GM19328 (cell line): Measurements from ENCODE around the gene FSTL3.
"Not testable (repeated sequence)": the region's sequence is repeated elsewhere in the genome, so short reads cannot be mapped to it uniquely, and the experiment has no call there.

Experiments used
- ATAC-seq: cut with Tn5 transposase; IDR thresholded peaks from one replicate; pipeline ENCODE4 v1.9.1; 2021; ENCODE audit warnings: mild to moderate bottlenecking, moderate library complexity; ENCODE audit not compliant: unreplicated experiment

The FSTL3 gene

DNA sequence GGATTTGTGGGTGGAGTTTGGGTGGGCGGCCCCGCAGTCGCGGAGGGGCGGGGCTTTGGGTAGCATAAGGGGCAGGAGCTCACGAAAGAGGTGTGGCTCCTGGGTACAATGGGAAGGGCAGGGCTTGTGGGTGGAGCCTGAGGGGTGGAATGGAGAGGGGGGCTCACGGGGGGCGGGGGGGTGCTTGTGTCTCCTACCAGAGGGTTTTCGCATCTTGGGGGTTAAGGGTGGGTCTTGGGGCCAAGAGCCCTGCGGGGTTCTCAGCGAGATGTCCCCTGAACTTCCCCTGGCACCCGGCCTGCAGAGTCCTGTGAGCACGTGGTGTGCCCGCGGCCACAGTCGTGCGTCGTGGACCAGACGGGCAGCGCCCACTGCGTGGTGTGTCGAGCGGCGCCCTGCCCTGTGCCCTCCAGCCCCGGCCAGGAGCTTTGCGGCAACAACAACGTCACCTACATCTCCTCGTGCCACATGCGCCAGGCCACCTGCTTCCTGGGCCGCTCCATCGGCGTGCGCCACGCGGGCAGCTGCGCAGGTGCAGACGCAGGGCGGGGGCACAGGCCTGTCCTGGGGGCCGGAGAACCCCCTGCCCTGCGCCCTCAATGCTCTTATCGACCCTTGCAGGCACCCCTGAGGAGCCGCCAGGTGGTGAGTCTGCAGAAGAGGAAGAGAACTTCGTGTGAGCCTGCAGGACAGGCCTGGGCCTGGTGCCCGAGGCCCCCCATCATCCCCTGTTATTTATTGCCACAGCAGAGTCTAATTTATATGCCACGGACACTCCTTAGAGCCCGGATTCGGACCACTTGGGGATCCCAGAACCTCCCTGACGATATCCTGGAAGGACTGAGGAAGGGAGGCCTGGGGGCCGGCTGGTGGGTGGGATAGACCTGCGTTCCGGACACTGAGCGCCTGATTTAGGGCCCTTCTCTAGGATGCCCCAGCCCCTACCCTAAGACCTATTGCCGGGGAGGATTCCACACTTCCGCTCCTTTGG is 5.1 kb downstream of the FSTL3 start:
- no peak for ATAC-seq

DNA sequence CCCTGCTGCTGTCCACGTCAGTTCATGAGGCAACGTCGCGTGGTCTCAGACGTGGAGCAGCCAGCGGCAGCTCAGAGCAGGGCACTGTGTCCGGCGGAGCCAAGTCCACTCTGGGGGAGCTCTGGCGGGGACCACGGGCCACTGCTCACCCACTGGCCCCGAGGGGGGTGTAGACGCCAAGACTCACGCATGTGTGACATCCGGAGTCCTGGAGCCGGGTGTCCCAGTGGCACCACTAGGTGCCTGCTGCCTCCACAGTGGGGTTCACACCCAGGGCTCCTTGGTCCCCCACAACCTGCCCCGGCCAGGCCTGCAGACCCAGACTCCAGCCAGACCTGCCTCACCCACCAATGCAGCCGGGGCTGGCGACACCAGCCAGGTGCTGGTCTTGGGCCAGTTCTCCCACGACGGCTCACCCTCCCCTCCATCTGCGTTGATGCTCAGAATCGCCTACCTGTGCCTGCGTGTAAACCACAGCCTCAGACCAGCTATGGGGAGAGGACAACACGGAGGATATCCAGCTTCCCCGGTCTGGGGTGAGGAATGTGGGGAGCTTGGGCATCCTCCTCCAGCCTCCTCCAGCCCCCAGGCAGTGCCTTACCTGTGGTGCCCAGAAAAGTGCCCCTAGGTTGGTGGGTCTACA is 6.6 kb downstream of the FSTL3 start:
- no peak for ATAC-seq

DNA sequence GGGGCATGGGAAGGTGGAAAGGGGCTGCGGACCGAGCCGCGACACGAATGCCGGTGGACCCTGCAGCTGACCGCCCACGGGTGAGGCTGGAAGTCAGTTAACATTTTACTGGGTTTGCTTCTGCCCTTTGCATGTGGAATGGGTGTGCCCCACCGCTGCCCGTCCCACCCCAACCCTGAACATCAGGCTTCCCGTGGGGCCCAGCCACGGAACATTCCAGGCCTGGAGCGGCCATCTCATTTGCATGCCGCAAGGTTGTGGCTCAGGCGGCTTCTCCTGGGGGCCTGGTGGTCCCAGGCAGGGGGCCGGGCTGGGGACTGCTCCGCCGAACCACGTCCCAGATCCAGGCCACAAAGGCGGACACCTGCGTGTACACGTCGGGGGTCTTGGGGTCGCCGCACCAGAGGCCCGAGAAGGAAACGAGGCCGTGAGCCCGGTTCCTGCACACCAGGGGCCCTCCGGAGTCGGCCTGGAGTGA is 9.3 kb downstream of the FSTL3 start:
- ATAC-seq, result no peak

DNA sequence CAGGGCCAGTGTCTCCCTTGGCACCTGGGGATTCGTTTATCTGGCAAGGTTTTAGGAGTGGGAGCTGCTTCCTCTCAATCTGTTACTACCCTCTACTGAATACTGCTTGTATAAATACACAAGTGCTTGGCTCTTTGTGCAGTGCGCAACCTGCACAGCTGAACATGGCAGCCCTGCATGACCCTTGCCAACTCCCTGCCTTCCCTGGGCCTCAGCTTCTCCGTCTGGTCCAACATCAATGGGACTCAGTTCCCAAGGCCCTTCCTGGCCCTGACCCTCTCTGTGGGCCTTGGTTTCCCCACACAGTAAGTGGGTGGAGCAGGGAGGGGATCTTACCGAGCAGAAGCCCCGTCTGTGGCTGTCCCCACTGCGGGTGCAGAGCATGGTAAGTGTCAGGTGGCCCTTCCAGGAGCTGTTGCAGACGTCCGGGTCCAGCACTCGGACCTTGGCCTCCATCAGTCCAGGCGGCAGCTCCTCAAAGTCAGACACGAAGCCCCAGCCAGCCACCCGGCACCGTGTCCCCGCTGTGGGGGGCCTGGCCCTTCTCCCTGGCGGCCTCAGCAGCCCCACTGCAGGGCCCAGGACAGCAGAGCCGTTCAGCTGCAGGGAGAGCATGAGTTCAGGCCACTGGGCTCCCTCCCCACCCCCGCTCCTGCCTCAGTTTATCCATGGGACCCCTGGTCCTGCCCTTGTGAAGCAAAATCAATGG is 10.6 kb downstream of the FSTL3 start:
- ATAC-seq, result no peak

DNA sequence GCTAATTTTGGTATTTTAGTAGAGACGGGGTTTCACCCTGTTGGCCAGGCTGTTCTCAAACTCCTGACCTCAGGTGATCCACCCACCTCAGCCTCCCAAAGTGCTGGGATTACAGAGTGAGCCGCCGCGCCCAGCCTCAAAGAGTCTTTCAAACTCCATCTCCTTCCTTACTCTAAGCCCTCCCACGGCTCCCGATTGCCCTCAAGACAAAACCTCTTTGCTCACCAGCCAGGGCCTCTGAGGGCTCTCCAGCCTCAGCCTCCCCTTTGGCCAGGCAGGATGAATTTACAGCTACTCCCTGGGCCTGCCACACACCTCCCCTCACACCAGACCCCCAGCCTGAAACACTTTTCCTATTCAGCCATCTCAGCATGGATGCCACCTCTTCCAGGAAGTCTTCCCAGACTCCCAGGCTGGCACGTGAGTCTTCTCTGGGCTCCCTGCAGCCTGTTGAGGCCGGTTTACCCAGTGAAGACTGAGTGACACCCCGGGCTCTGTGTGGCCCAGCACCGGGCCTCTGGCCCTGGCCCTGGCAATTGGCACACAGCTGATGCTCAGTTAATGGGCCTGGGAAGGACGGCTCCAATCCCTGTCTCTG is 11.5 kb downstream of the FSTL3 start:
- ATAC-seq, result no peak

GRCh38 chr19:688214-688613 is 12.0 kb downstream of the FSTL3 start:
- no peak for ATAC-seq

- no peak for ATAC-seq
Observed at GRCh38 chr19:688992-689391, 12.8 kb downstream of the FSTL3 start.

DNA sequence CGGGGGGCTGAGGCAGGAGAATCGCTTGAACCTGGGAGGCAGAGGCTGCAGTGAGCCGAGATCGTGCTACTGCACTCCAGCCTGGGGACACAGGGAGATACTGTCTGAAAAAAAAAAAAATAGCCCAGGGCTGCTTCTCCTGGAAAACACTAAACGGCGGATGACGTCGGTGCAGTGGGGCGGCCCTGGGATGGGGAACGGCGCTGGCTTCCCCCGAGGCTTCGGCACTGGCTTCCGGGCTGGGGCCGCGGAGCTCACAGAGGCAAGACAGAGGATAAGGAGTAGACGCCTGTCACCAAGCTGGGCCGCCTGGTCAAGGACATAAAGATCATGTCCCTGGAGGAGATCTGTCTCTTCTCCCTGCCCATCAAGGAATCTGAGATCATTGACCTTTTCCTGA is 14.0 kb downstream of the FSTL3 start:
- no peak for ATAC-seq

DNA sequence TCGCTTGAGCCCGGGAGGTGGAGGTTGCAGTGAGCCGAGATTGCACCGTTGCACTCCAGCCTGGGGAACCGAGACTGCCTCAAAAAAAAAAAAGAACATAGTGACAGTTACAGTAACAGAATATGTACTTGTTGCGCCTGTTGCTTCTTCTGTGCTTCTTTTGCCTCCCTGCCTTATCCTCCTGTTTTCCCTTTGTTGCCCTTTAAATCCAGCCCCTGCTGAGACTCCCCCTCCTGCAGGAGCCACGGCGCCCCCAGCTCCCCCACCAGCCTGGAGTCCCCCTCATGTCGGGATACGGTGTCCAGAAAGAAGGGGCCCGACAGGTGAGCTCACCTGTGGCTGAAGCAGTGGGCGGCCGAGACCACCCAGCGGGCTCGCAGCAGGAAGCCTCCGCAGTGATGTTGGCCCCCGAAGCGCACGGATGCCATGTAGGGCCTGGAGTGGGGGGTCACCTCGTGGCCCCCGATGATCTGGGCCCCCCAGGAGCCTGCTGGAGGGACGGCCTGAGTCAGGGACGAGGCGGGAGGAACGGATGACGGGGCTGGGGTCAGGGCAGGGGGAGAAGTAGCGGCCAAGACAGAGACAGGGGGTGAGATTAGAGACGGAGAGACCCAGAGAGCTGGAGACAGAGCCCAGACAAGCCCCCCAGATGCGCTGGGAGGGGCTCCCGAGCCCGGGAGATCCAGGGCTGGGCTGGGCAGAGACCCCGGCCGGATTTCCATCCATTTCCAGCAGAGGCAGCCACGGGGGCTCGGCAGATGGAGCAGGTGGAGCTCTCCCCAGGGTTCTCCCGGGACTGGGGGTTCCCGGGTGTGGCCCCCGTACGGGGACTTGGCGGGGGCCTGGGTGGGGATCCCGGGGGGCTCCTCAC is 18.5 kb downstream of the FSTL3 start:
- ATAC-seq, result no peak

- ATAC-seq, result no peak
Observed at GRCh38 chr19:695352-695949, 19.3 kb downstream of the FSTL3 start, which contains the start of gene PRSS57. Gene PRSS57 (minus strand): TSS chr19:695452. CDS start chr19:695430, 22 bp downstream.

DNA sequence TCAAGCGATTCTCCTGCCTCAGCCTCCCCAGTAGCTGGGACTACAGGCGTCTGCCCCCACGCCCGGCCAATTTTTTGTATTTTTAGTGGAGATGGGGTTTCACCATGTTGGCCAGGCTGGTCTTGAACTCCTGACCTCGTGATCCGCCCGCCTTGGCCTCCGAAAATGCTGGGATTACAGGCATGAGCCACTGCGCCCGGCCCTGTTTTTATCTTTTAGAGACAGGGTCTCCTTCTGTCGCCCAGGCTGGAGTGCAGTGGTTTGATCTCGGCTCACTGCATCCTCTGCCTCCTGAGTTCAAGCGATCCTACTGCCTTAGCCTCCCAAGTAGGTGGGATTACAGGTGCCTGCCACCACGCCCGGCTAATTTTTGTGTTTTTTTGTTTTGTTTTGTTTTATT is 22.3 kb downstream of the FSTL3 start:
- not testable (repeated sequence) for ATAC-seq

DNA sequence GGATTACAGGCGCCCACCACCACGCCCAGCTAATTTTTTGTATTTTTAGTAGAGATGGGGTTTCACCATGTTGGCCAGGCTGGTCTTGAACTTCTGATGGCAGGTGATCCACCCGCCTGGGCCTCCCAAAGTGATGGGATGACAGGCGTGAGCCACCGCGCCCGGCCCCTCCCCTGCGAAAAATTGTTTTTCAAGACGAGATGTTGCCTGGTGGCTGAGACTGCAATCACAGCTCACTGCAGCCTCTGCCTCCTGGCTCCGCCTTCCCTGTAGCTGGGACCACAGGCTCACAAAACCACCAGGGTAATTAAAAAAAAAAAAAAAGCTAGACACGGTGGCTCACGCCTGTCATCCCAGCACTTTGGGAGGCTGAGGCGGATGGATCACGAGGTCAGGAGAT is 23.7 kb downstream of the FSTL3 start:
- ATAC-seq, result not testable (repeated sequence)

DNA sequence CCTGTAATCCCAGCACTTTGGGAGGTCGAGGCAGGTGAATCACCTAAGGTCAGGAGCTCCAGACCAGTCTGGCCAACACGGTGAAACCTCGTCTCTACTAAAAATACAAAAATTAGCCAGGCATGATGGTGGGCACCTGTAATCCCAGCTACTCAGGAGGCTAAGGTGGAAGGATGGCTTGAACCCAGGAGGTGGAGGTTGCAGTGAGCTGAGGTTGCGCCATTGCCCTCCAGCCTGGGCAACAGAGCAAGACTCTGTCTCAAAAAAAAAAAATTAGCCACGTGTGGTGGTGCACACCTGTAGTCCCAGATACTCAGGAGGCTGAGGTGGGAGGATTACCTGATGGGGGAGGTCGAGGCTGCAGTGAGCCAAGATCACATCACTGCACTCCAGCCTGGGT is 26.7 kb downstream of the FSTL3 start:
- ATAC-seq, result not testable (repeated sequence)

- ATAC-seq, result no peak
Observed at GRCh38 chr19:703329-703650, 27.1 kb downstream of the FSTL3 start.

- ATAC-seq, result no peak
Observed at GRCh38 chr19:703651-704446, 27.7 kb downstream of the FSTL3 start.

DNA sequence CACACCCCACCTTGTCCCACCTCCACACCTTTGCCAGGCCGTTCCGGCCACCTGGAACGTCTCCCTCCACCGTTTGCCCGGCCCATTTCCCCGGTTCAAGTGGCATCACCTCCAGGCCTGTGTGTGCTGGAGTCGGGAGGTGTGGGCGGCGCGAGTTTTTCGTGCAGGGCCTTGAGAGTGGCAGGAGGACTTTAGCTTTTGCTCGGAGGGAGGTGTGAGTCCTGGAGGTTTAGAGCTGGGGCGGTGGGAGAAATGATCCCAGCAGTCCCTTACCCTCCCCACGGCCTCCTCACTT is 28.2 kb downstream of the FSTL3 start:
- no peak for ATAC-seq

GRCh38 chr19:708154-709143 is 32.3 kb downstream of the FSTL3 start, which contains the start of gene PALM:
Gene PALM (plus strand): TSS chr19:708935. CDS start chr19:709147, 212 bp downstream.
- ATAC-seq, result no peak
